HG03060 (cell line): ENCODE measurements around the gene UGGT1.

ENCODE experiments used
- ATAC-seq: cut with Tn5 transposase; IDR thresholded peaks from one replicate; pipeline ENCODE4 v1.9.1; 2021; ENCODE audit warnings: low read depth, moderate number of reproducible peaks; ENCODE audit not compliant: unreplicated experiment

The UGGT1 gene

DNA sequence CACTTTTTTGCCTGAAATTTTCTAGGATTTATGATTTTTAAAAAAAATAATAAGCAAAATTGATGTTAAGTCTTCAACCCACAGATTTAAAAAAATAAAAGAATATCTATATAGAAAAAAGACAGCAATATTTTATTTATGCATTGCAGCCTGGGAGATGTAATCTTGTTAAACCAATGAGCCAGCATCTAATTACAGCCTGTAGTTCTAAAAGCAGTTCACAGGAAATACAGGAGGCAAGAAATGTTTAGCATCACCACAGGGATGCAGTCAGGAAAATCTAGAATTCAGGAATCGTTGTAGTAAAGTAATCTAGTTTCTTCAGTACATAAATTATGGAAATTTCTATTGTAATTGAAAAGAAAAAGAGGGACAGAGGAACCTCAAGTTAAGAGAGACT lies 17.2 kb downstream of the UGGT1 start:
- ATAC-seq, result no peak

- no peak for ATAC-seq
Observed at GRCh38 chr2:128109243-128109642, 18.2 kb downstream of the UGGT1 start.

GRCh38 chr2:128115921-128116623 lies 25.1 kb downstream of the UGGT1 start:
- no peak for ATAC-seq

DNA sequence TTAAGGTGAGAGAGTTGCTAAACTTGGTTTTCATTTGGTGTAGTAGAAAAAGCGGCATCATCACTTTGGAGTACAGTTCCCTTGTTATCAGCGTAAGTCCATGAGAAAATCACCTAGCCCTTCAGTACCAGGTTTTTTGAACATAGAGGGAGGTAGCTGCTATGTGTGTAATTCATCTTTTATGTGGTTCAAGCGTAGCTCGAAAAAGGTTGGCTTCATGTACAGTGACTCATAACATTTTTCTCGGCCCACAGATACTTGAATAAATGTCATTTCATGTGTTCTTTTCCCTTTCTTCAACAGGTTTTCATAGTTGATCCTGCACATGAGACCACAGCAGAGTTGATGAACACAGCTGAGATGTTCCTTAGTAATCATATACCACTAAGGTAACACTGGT lies 43.6 kb downstream of the UGGT1 start:
- no peak for ATAC-seq

DNA sequence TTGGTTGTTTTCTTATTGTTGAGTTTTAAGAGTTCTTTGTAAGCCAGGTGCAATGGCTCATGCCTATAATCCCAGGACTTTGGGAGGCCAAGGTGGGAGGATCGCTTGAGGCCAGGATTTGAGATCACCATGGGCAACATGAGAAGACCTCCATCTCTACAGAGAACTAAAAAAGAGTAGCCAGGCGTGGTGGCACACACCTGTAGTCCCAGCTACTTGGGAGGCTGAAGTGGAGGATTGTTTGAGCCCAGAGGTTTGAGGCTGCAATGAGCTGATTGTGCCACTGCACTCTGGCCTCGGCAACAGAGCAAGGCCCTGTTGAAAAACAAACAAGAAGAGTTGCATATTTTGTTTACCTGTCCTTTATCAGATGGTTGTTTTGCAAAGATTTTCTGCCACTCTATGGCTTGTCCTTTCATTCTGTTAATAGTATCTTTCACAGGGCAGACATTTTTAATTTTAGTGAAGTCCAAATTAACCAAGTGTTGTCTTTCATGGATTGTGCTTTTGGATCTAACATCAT lies 46.2 kb downstream of the UGGT1 start:
- ATAC-seq, result no peak

DNA sequence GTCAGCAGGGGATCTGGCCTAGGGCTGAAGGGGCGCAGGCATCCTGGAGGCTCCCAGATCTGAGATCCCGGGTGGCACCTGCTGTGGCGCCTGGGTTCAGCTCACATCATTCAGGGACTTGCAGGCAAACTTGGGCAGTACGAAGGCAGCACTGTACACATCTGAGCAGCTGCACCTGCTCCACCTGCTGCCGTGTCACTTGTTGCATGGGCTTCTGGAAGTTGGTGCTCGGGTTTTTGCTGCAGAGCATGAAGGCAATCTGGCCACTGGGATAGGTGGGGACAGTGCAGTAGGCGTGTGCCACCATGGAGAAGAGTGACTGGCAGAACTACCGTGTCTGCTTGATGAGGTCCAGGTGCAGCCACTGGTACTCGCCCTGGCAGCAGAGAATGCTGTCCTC lies 48.6 kb downstream of the UGGT1 start:
- ATAC-seq, result no peak

DNA sequence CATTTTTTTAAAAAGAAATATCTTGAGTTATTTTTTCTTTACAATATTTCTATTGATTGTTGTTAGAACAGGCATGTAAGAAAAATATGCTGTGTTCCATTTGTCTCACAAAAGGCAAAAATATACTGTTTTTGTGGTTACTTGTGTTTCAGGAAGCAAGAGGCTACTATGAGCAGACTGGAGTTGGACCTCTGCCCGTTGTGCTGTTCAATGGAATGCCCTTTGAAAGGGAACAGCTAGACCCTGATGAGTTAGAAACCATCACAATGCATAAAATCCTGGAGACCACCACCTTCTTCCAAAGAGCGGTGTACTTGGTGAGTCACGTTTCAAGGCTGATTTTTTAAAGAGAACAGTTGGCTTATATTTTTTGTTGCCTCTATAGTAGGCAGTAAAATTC lies 54.7 kb downstream of the UGGT1 start:
- ATAC-seq, result no peak

DNA sequence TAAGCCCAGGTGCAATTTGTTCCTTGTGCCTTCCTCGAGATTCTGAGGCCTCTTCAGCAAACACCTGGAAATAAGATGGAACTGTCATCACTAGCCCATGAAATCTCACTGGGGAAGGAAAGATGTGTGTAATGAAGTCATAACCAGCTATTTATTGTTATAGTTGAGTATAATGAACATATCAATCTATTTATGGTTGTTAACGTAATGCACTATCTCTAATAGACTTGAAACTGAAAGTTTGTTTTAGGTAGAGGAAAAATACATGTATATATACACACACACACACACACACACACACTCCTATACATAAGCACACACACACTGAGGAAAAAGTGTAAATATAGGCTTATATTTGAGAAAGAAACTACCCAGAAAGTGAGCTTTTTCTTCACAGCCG lies 62.8 kb downstream of the UGGT1 start:
- ATAC-seq, result no peak

DNA sequence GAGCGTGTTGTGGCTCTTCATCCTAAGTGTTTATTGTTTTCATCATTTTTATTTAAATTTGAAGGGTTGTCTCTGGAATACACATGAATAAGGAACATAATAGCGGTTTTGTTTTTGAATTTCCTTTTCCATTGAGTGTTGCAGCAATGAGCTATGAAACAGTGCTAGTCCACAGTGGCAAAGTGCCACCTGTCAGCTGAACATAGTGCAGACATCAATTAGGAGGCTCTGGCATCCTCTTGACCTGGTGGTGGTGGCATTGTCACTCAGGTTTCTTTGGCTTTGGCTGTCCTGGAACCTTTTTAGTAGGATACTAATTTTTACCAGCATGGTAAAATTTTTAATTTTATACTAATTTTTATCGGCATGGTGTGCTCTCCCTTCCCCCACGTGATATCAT lies 63.2 kb downstream of the UGGT1 start:
- no peak for ATAC-seq

DNA sequence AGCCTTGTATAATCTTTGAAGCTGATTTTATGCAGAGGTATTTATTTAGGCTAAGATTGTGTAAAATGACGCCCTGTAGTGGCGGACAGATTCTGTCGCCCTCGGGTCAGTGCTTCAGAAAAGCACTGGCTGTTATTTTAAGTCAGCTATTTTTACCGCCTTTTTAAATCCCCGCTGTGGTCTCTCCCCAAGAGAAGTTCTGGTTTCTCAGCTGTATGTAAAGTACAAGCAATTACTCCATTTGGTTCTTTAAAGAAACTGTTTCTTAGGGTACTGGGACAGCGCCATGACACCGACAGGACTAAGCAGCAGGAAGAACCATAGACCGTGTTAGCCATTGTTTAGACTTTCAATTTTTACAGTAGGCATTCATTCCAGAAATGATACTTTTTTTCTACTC lies 65.0 kb downstream of the UGGT1 start:
- no peak for ATAC-seq

GRCh38 chr2:128156812-128157211 lies 65.8 kb downstream of the UGGT1 start:
- no peak for ATAC-seq

DNA sequence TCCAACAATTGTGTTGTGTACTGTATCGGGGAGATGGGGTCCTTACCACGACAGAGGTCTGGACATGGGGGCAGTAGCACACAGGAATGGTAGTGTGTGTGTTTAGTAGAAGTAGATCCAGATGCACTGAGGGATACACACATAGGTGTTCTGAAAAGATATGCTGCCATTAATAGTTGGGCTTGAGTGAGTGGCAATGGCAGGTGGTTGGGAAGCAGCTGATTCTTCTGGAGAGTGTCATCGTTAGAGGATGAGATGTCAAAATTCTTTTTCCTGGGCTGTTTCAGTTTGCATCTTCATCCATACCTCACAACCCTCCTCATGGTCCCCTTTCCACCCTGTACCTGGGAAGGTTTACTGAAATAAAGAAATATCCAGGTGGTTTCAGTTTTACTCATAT lies 66.6 kb downstream of the UGGT1 start:
- ATAC-seq, result no peak

DNA sequence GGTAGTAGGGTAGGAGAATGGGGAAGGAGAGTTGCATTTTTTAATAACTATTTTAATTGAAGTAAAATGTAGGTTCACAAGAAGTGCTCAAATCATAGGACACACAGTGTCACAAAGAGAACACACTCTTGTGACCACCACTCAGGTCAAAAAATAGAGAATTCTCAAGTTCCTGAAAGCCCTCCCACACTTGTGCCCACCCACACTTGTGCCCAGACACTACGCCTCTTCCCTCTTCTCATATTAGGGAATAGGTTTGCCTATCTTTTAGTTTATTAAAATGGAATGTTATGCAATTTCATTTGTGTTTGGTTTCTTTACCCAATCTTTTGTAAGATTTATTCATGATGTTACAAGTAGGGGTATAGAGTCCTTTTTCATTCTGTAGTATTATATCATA lies 67.2 kb downstream of the UGGT1 start:
- no peak for ATAC-seq

DNA sequence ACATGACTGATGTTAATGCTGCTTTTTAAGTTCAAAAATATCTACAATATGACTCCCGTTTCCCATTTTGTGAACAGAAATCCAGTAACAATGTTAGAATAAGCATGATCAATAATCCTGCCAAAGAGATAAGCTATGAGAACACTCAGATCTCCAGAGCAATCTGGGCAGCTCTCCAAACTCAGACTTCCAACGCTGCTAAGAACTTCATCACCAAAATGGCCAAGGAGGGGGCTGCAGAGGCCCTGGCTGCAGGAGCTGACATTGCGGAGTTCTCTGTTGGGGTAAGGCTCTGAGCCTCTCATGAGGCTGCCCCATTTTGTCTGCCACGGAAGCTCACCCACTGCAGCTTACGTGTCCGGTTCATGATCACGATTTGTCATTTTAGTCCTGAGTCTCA lies 68.4 kb downstream of the UGGT1 start:
- ATAC-seq, result no peak

GRCh38 chr2:128160616-128161275 lies 69.7 kb downstream of the UGGT1 start:
- no peak for ATAC-seq

GRCh38 chr2:128162266-128162665 lies 71.3 kb downstream of the UGGT1 start:
- ATAC-seq, result no peak

DNA sequence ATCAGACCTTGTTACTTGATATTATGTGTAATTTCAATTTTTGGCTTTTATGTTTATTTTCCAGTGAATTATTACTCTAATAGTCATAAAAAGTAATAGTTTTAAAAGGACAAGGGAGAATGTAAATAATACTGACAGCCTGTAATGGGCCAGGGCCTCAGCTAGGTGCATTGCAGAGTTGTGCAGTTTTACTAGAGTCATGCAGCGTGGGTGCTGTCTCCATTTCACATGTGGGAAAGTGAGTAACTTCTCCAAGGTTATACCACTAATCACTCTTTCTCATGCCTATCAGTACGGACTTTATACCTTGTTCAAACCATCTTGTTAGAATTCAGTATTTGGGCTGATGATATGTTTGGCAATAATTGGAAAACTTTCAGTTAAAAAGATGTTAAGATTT lies 73.3 kb downstream of the UGGT1 start:
- no peak for ATAC-seq

GRCh38 chr2:128166746-128167353 lies 75.8 kb downstream of the UGGT1 start:
- no peak for ATAC-seq

- no peak for ATAC-seq
Observed at GRCh38 chr2:128169094-128169493, 78.1 kb downstream of the UGGT1 start.

GRCh38 chr2:128169497-128169896 lies 78.5 kb downstream of the UGGT1 start:
- ATAC-seq, result no peak

DNA sequence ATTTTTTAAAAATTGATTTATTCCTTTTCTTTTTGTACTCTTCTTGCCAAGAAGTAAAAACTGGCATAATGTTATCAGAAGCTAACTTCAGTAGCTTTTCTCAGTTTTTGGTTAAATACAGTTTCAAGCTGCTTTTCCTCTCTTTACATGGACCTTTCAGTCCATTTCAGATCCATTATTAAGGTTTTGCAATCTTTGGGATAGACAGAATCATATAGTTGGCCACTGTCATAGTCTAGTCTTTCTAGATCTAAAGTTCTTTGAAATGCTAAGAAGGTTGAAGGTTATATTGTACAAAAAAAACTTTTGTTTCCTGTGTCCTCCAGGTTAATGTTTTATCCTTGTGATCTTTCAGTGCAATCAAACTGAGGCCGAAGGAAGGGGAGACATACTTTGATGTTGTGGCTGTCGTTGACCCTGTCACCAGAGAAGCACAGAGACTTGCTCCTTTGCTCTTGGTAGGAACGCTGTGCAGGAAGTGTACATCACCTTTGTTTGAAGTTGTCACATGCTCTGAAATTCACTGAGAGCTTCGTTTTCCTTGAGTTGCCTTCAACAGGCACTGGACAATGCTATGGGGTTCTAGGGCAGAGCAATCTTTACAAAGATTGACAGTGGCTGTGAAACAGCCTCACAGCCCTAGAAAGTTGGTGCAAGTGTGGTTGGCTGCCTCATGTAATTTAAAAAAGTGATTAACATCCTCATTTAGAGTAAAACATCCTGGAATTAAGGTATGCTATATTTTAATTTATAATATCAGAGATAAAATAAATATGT lies 79.1 kb downstream of the UGGT1 start:
- no peak for ATAC-seq
